Erythroblast (primary cell): ENCODE data around the gene DUOX1.

ENCODE experiments used
- GATA1 ChIP-seq: IDR thresholded peaks from 2 replicates; pipeline ENCODE4 v1.6.1; 2011; ENCODE audit warnings: low read depth, mild to moderate bottlenecking, control low read depth, low read length, moderate library complexity
- POLR2A ChIP-seq: IDR thresholded peaks from 2 replicates; pipeline ENCODE4 v1.6.1; 2011; ENCODE audit warnings: mild to moderate bottlenecking, low read length

DNA sequence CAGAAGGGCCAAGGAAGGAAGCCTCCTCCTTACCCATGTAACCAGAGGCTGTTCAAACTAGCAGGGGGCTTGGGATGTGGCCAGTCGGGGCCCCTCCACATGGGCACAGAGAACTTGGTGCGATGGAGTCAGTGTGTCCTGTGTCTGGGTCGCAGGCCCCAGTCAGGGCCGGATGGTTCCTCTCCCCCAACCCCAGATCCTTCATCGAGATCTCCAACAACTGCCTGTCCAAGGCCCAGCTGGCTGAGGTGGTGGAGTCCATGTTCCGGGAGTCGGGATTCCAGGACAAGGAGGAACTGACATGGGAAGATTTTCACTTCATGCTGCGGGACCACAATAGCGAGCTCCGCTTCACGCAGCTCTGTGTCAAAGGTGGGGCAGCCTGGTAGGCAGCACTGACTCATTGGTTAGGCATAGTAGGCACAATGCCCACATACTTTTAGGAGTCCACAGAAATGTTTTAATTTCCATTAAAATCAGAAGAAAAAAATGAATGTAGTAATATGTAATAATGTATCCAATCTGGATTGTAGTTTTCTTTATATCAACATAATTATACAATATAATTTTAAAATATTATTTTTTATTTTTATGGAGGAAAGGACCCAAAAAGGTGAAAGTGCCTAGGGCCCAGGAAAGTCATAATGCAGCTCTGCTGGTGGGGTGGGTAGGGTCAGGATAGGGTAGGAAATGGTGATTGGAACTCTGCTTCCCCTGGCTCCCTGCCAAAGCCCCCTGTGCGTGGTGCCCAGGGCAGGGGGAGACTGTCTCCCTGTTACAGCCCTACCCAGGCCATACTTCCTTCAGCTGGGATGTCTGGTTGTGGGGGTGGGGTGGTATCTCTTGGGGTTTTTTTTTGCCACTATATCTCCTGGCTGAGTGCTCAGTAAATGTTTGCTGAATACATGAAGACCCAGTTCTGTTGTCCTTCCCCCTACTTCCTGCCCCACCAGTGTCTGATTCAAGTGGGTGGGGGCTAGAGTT lies 18.6 kb downstream of the DUOX1 start:
- TF ChIP-seq POLR2A (no peak), GATA1 (no peak)
